ENCODE measurements around the gene CCDC85B. TPM values are rescaled to one million over a fixed set of nuclear protein-coding genes. Genes with fewer than 3 reads are reported as not detected.
A peak's percentile ranks its signal among the peaks of the same experiment; 100 is the strongest.

Gene CCDC85B
- polyA plus RNA-seq, 1 donor from 2014 or later: 28.5 TPM

GRCh38 chr11:65861533-65862183 lies 28.8 kb upstream of the CCDC85B start:
- H3K27ac ChIP-seq (ENCODE audit: low read length): peak overlapping the region; percentile 100
- peak overlapping the region; percentile 100 for H3K4me3 ChIP-seq (ENCODE audit: low read length)

More at GRCh38 chr11:65861533-65862183, 28.8 kb upstream of the CCDC85B start:
- H2AFZ ChIP-seq (ENCODE audit: low read depth, low read length): no peak overlapping the region
- H3K4me2 ChIP-seq (ENCODE audit: low read length): peak overlapping the region; percentile 90
- peaks cover 5% of the 10 kb centered on the region for H3F3A ChIP-seq (ENCODE audit: insufficient read depth, low read length, poor library complexity, severe bottlenecking)
- no peaks in the 10 kb centered on the region for H3K27me3 ChIP-seq (ENCODE audit: insufficient read depth, low read depth, low read length)
- no peaks in the 10 kb centered on the region for H3K9me3 ChIP-seq (ENCODE audit: low read length)
- peaks cover 8% of the 10 kb centered on the region for H4K20me1 ChIP-seq (ENCODE audit: insufficient read depth)
- TF ChIP-seq EP300 (conservative IDR thresholded peaks at IDR 0.05; ENCODE audit: poor library complexity, severe bottlenecking) (no peak), REST (IDR thresholded peaks at IDR 0.05; ENCODE audit: borderline replicate concordance) (no peak), TAF1 (IDR thresholded peaks at IDR 0.05; ENCODE audit: low read depth) (no peak), RAD21 (conservative IDR thresholded peaks at IDR 0.05) (no peak), EZH2 (IDR thresholded peaks at IDR 0.05; ENCODE audit: borderline replicate concordance, insufficient read depth, low read length, poor library complexity, severe bottlenecking) (no peak), POLR2AphosphoS5 (IDR thresholded peaks at IDR 0.05) (no peak), MXI1 (conservative IDR thresholded peaks at IDR 0.05; ENCODE audit: poor library complexity, severe bottlenecking) (no peak), CTCF (IDR thresholded peaks at IDR 0.05; ENCODE audit: poor library complexity, severe bottlenecking) (no peak), SMC3 (conservative IDR thresholded peaks at IDR 0.05; ENCODE audit: poor library complexity) (no peak)
- H3K36me3 ChIP-seq (ENCODE audit: insufficient read depth, low read length): no peaks in the 10 kb centered on the region
- H3K9ac ChIP-seq (ENCODE audit: low read length): peak overlapping the region; percentile 98
- H3K9me2 ChIP-seq (ENCODE audit: insufficient read depth, low read length): no peaks in the 10 kb centered on the region
- peaks cover 24% of the 10 kb centered on the region for H3K79me2 ChIP-seq (replicated peaks; ENCODE audit: insufficient read depth, low read length)

Measured in neural cell (in vitro differentiated cells).